GM12878 (cell line): ENCODE results near the gene IQGAP2. TPM values are rescaled to one million over a fixed set of nuclear protein-coding genes. Genes with fewer than 3 reads are reported as not detected.

Experiments used
- ATAC-seq: fragments of 200-7000 bp; cut with Tn5 transposase; 3 replicates; pipeline ENCODE4 v1.9.1; 2020; ENCODE audit warnings: mild to moderate bottlenecking, moderate library complexity
- BruUV-seq: library from RNA; stranded (reverse); fragments of 400-500 nt; replicated peaks from 2 replicates; lab custom pipeline; 2021; lab: Mats Ljungman, UMichigan
- CTCF ChIA-PET: fragments of 300-600 bp; sonication (Branson Sonifier 250); formaldehyde crosslinking; extraction: SDS; loops from one replicate; lab custom pipeline; 2021; ENCODE audit warnings: inconsistent platforms; lab: Yijun Ruan, JAX
- POLR2A ChIA-PET: fragments of 350-600 bp; formaldehyde crosslinking; extraction: SDS; loops from one replicate; lab custom pipeline; 2021; ENCODE audit warnings: inconsistent platforms; lab: Charles Lee
- RAD21 ChIA-PET: fragments of 300-600 bp; sonication (Branson Sonifier 250); formaldehyde crosslinking; loops from one replicate; lab custom pipeline; 2023; ENCODE audit warnings: antibody characterized with exemption; ENCODE audit not compliant: unreplicated experiment; lab: Charles Lee
- SMC1A ChIA-PET: fragments of 300-600 bp; sonication (Branson Sonifier 250); formaldehyde crosslinking; loops from one replicate; lab custom pipeline; 2023; ENCODE audit not compliant: unreplicated experiment, uncharacterized antibody; lab: Charles Lee
- DNase-seq: peaks from one replicate; pipeline ENCODE4 v3.0.0-alpha.2; 2011; ENCODE audit warnings: low read depth, low spot score
- FAIRE-seq: peaks from 3 replicates; lab custom pipeline; 2011; peaks lifted over from hg19 to GRCh38; lab: Jason Lieb, UNC
- H2AFZ ChIP-seq: 2 replicates; pipeline ENCODE4 v1.6.0; 2011; ENCODE audit warnings: low read depth, low read length, control low read depth; ENCODE audit not compliant: control insufficient read depth
- H3K27ac ChIP-seq: 2 replicates; pipeline ENCODE4 v1.5.1; 2011; ENCODE audit warnings: control low read depth; ENCODE audit not compliant: control insufficient read depth, insufficient read depth
- H3K27me3 ChIP-seq, 2 experiments: replicated peaks in 1 of 2; 2 replicates each; pipeline versions ENCODE4 v1.6.0 to v1.6.1; 2011; ENCODE audit warnings: low read length in 1 of 2; ENCODE audit not compliant: control insufficient read depth in 2 of 2, insufficient read depth in 2 of 2
- H3K36me3 ChIP-seq, 2 experiments: 2 replicates each; pipeline ENCODE4 v1.5.1; 2011; ENCODE audit warnings: low read length in 1 of 2; ENCODE audit not compliant: control insufficient read depth in 2 of 2, insufficient read depth in 2 of 2
- H3K4me1 ChIP-seq: 2 replicates; pipeline ENCODE4 v1.6.1; 2011; ENCODE audit warnings: mild to moderate bottlenecking, low read length, moderate library complexity, mixed read lengths; ENCODE audit not compliant: control insufficient read depth, insufficient read depth
- H3K4me2 ChIP-seq: 2 replicates; pipeline ENCODE4 v1.6.0; 2011; ENCODE audit warnings: control low read depth; ENCODE audit not compliant: control insufficient read depth, insufficient read depth
- H3K4me3 ChIP-seq: fragments of 200-600 bp; sonication (generic); 2 replicates; pipeline ENCODE4 v1.5.1; 2016
- H3K79me2 ChIP-seq: 2 replicates; pipeline ENCODE4 v1.6.0; 2011; ENCODE audit warnings: low read length; ENCODE audit not compliant: control insufficient read depth, insufficient read depth
- H3K9ac ChIP-seq: 2 replicates; pipeline ENCODE4 v1.8.0; 2011; ENCODE audit warnings: low read length, control low read depth, mixed read lengths; ENCODE audit not compliant: control insufficient read depth, insufficient read depth
- H3K9me3 ChIP-seq: replicated peaks from 3 replicates; pipeline ENCODE4 v1.5.1; 2011; ENCODE audit warnings: mild to moderate bottlenecking, low read length; ENCODE audit not compliant: control insufficient read depth, insufficient read depth
- H4K20me1 ChIP-seq: 2 replicates; pipeline ENCODE4 v1.6.0; 2011; ENCODE audit not compliant: control insufficient read depth, insufficient read depth
- CHD1 ChIP-seq: IDR thresholded peaks from 2 replicates; pipeline ENCODE4 v1.6.1; 2012; ENCODE audit warnings: low read depth, low read length, improper control_type of control experiment
- MXI1 ChIP-seq: fragments of 150-350 bp; IDR thresholded peaks from 2 replicates; pipeline ENCODE4 v1.6.1; 2011; ENCODE audit warnings: low read depth, mild to moderate bottlenecking, inconsistent platforms, low read length, improper control_type of control experiment
- NFXL1 ChIP-seq: fragments of 450-650 bp; IDR thresholded peaks from 2 replicates; pipeline ENCODE4 v1.6.1; 2017; ENCODE audit warnings: antibody characterized with exemption, mild to moderate bottlenecking, borderline replicate concordance
- SUZ12 ChIP-seq: fragments of 200-600 bp; sonication (generic); IDR thresholded peaks from one replicate; pipeline ENCODE4 v1.6.1; 2018; ENCODE audit warnings: antibody characterized with exemption, mild to moderate bottlenecking; ENCODE audit not compliant: unreplicated experiment
- TCF7 ChIP-seq: IDR thresholded peaks from 2 replicates; pipeline ENCODE4 v1.6.1; 2014; ENCODE audit warnings: antibody characterized with exemption, borderline replicate concordance
- WRNIP1 ChIP-seq: IDR thresholded peaks from 2 replicates; pipeline ENCODE4 v1.6.1; 2011; ENCODE audit warnings: low read depth, low read length, improper control_type of control experiment, borderline replicate concordance
- WGBS: methylation state at CpG from one replicate; pipeline ENCODE4 v1.1.6; 2016; ENCODE audit warnings: low lambda C conversion rate; ENCODE audit not compliant: insufficient replicate concordance, insufficient coverage; ENCODE audit errors: missing lambda C conversion rate; 5-methylcytosine and 5-hydroxymethylcytosine counted together
- in situ Hi-C: fragments of 300-500 bp; cut with MboI; formaldehyde crosslinking; loops from 9 replicates; pipeline ENCODE4 v1.14.3; 2018; ENCODE audit warnings: mixed read lengths
- intact Hi-C: fragments of 100-400 bp; cut with micrococcal nuclease; formaldehyde crosslinking; loops from one replicate; pipeline ENCODE4 v1.14.2; 2022; ENCODE audit not compliant: unreplicated experiment
- polyA plus RNA-seq, 11 experiments: library from polyadenylated mRNA; depleted of rRNA in 4 of 11; unstranded in 6 of 11; stranded (reverse) in 5 of 11; fragments of >200 nt; fragmentation: Nextera tagmentation in 4 of 11; fragmentation: Illumina TruSeq in 1 of 11; extraction: Ambion mirVana in 4 of 11; extraction: Trizol in 1 of 11; gene quantifications; 1 replicate in 1 of 11; 2 replicates in 10 of 11; pipeline versions ENCODE4 v1.2.1 to v1.2.3, GENCODE V29; 2011 to 2016; ENCODE audit warnings: inconsistent platforms in 2 of 11, missing spikeins in 2 of 11, low read depth in 1 of 11
- total RNA-seq, 4 experiments: library from RNA; depleted of rRNA in 3 of 4; stranded (reverse); fragments of >200 nt in 3 of 4; fragmentation: Illumina TruSeq in 1 of 4; extraction: Trizol in 1 of 4; gene quantifications; 2 replicates each; pipeline versions ENCODE4 v1.2.1 to v1.2.3, GENCODE V29; 2013 to 2021
- TF ChIP-seq, protein P1 (sequence below): fragments of 150-350 bp; IDR thresholded peaks from 2 replicates; pipeline ENCODE4 v1.6.1; 2016; ENCODE audit warnings: low read depth, low read length
- TF ChIP-seq, protein P2 (sequence below): fragments of 450-650 bp; conservative IDR thresholded peaks from 2 replicates; pipeline ENCODE4 v1.6.1; 2017; ENCODE audit warnings: mild to moderate bottlenecking, moderate library complexity

Gene IQGAP2
- total and polyA plus RNA-seq, 10 of the 15 experiments (the other 5 are each of a cell fraction or from before 2014, with no cell fraction given) = 14.5 to 41.4 (median 21.8) TPM

DNA sequence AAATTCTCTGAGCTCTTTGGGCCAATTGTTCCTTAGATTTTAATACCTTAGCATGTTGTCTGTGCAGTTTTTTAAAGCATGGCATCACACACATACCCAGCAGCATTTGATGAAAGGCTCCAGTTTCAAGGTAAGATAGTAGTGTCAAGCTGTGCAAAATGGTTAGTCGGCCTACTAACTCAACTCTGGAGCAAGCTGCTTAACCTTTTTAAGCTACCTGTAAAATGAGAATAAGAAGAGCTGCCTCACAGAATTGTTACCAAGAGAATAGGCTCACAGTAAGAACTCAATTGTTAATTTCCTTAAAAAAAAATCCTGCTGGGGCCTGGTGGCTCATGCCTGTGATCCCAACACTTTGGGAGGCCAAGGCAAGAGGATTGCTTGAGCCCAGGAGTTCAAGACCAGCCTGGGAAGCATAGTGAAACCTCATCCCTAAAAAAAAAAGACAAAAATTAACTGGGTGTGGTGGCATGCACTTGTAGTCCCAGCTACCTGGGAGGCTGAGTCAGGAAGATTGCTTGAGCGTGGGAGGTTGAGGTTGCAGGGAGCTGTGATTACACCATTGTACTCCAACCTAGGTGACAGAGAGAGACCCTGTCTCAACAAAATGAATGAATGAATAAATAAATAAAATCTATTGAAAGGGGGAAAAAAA, 96.5 kb downstream of the IQGAP2 start:
- FAIRE-seq (peak; percentile 68), DNase-seq (no peak), ATAC-seq (no peak)
- Histone ChIP-seq H4K20me1 (no peaks in the 10 kb centered on the region), H2AFZ (no peak overlapping the region), H3K79me2 (no peaks in the 10 kb centered on the region), H3K27me3 (no peaks in the 10 kb centered on the region; a peak in 1 of 4 replicates), H3K9ac (no peak overlapping the region), H3K4me3 (no peak overlapping the region), H3K4me1 (no peaks in the 10 kb centered on the region), H3K36me3 (no peaks in the 10 kb centered on the region), H3K4me2 (no peak overlapping the region), H3K9me3 (no peaks in the 10 kb centered on the region), H3K27ac (no peak overlapping the region)
- intact Hi-C loops (no loop called here), in situ Hi-C loops (no loop called here)
- SMC1A ChIA-PET = interaction anchor here (0.7 to 1.5 kb wide), 3 partner anchors 14 to 101 kb away, joined by 3 to 5 read pairs (median 4); no protein-coding TSS in a partner anchor
- RAD21 ChIA-PET = interaction anchor here (1.7 kb wide), 1 partner anchor 92 kb away, joined by 4 read pairs; no protein-coding TSS in a partner anchor
- POLR2A ChIA-PET = no interaction called here
- BruUV-seq = no TSS peak
- CTCF ChIA-PET = interaction anchor here (1.1 to 1.3 kb wide), 2 partner anchors 15 to 83 kb away, joined by 3 to 4 read pairs; no protein-coding TSS in a partner anchor
- TF ChIP-seq MXI1 = no peak
- no peak for TF ChIP-seq WRNIP1
- no peak for TF ChIP-seq SUZ12
- TF ChIP-seq, protein P1, sequence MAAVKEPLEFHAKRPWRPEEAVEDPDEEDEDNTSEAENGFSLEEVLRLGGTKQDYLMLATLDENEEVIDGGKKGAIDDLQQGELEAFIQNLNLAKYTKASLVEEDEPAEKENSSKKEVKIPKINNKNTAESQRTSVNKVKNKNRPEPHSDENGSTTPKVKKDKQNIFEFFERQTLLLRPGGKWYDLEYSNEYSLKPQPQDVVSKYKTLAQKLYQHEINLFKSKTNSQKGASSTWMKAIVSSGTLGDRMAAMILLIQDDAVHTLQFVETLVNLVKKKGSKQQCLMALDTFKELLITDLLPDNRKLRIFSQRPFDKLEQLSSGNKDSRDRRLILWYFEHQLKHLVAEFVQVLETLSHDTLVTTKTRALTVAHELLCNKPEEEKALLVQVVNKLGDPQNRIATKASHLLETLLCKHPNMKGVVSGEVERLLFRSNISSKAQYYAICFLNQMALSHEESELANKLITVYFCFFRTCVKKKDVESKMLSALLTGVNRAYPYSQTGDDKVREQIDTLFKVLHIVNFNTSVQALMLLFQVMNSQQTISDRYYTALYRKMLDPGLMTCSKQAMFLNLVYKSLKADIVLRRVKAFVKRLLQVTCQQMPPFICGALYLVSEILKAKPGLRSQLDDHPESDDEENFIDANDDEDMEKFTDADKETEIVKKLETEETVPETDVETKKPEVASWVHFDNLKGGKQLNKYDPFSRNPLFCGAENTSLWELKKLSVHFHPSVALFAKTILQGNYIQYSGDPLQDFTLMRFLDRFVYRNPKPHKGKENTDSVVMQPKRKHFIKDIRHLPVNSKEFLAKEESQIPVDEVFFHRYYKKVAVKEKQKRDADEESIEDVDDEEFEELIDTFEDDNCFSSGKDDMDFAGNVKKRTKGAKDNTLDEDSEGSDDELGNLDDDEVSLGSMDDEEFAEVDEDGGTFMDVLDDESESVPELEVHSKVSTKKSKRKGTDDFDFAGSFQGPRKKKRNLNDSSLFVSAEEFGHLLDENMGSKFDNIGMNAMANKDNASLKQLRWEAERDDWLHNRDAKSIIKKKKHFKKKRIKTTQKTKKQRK = no peak
- no peak for TF ChIP-seq TCF7
- TF ChIP-seq NFXL1 = no peak
- TF ChIP-seq, protein P2, sequence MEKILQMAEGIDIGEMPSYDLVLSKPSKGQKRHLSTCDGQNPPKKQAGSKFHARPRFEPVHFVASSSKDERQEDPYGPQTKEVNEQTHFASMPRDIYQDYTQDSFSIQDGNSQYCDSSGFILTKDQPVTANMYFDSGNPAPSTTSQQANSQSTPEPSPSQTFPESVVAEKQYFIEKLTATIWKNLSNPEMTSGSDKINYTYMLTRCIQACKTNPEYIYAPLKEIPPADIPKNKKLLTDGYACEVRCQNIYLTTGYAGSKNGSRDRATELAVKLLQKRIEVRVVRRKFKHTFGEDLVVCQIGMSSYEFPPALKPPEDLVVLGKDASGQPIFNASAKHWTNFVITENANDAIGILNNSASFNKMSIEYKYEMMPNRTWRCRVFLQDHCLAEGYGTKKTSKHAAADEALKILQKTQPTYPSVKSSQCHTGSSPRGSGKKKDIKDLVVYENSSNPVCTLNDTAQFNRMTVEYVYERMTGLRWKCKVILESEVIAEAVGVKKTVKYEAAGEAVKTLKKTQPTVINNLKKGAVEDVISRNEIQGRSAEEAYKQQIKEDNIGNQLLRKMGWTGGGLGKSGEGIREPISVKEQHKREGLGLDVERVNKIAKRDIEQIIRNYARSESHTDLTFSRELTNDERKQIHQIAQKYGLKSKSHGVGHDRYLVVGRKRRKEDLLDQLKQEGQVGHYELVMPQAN = no peak
- no peak for TF ChIP-seq CHD1
- 96% methylated on average over 2 of the region's 2 CpGs for WGBS
